ENCODE measurements around the gene PIK3R5. TPM values are rescaled to one million over a fixed set of nuclear protein-coding genes. Genes with fewer than 3 reads are reported as not detected.

PIK3R5 gene
- total RNA-seq, 1 experiment from 2014 or later, result not detected

GRCh38 chr17:8855477-8856204, 109.9 kb downstream of the PIK3R5 start:
- CTCF ChIA-PET, result no interaction called here
- TF ChIP-seq CTCF (IDR thresholded peaks at IDR 0.05; ENCODE audit: unreplicated experiment), result no peak
- DNase-seq, result no peak
- no peak overlapping the region for H3K27ac Mint-ChIP-seq (ENCODE audit: unreplicated experiment)
- BruUV-seq (replicated peaks), result no TSS peak
- H3K4me1 Mint-ChIP-seq (ENCODE audit: low read depth, unreplicated experiment), result no peaks in the 10 kb centered on the region
- intact Hi-C loops (cut with micrococcal nuclease; ENCODE audit: unreplicated experiment), result no loop called here
- H3K36me3 Mint-ChIP-seq (ENCODE audit: insufficient read depth, unreplicated experiment), result no peaks in the 10 kb centered on the region
- no peak overlapping the region for H3K4me3 Mint-ChIP-seq (ENCODE audit: low read depth, unreplicated experiment)
- H3K27me3 Mint-ChIP-seq (ENCODE audit: unreplicated experiment), result peaks cover 39% of the 10 kb centered on the region
- no peaks in the 10 kb centered on the region for H3K9me3 Mint-ChIP-seq (ENCODE audit: low read depth, unreplicated experiment)

GRCh38 chr17:8851600-8851999, 113.9 kb downstream of the PIK3R5 start:
- no peak for DNase-seq
- Mint-ChIP-seq H3K27ac (ENCODE audit: unreplicated experiment) (no peak overlapping the region), H3K4me1 (ENCODE audit: low read depth, unreplicated experiment) (no peaks in the 10 kb centered on the region), H3K27me3 (ENCODE audit: unreplicated experiment) (peaks cover 8% of the 10 kb centered on the region), H3K4me3 (ENCODE audit: low read depth, unreplicated experiment) (no peak overlapping the region), H3K36me3 (ENCODE audit: insufficient read depth, unreplicated experiment) (no peaks in the 10 kb centered on the region), H3K9me3 (ENCODE audit: low read depth, unreplicated experiment) (no peaks in the 10 kb centered on the region)
- no TSS peak for BruUV-seq (replicated peaks)
- TF ChIP-seq CTCF (IDR thresholded peaks at IDR 0.05; ENCODE audit: unreplicated experiment), result no peak
- intact Hi-C loops (cut with micrococcal nuclease; ENCODE audit: unreplicated experiment), result no loop called here
- CTCF ChIA-PET, result no interaction called here

- no peaks in the 10 kb centered on the region for H3K9me3 Mint-ChIP-seq (ENCODE audit: low read depth, unreplicated experiment)
- H3K4me1 Mint-ChIP-seq (ENCODE audit: low read depth, unreplicated experiment), result no peaks in the 10 kb centered on the region
- DNase-seq, result no peak
- no peak overlapping the region for H3K4me3 Mint-ChIP-seq (ENCODE audit: low read depth, unreplicated experiment)
- intact Hi-C loops (cut with micrococcal nuclease; ENCODE audit: unreplicated experiment), result no loop called here
- no peak for TF ChIP-seq CTCF (IDR thresholded peaks at IDR 0.05; ENCODE audit: unreplicated experiment)
- H3K27ac Mint-ChIP-seq (ENCODE audit: unreplicated experiment), result no peak overlapping the region
- H3K27me3 Mint-ChIP-seq (ENCODE audit: unreplicated experiment), result peaks cover 8% of the 10 kb centered on the region
- CTCF ChIA-PET, result no interaction called here
- BruUV-seq (replicated peaks), result no TSS peak
- H3K36me3 Mint-ChIP-seq (ENCODE audit: insufficient read depth, unreplicated experiment), result no peaks in the 10 kb centered on the region
Measured at GRCh38 chr17:8849311-8850041, 116.0 kb downstream of the PIK3R5 start.

- Mint-ChIP-seq H3K27ac (ENCODE audit: unreplicated experiment) (no peak overlapping the region), H3K4me1 (ENCODE audit: low read depth, unreplicated experiment) (no peaks in the 10 kb centered on the region), H3K9me3 (ENCODE audit: low read depth, unreplicated experiment) (no peaks in the 10 kb centered on the region), H3K27me3 (ENCODE audit: unreplicated experiment) (peaks cover 17% of the 10 kb centered on the region), H3K36me3 (ENCODE audit: insufficient read depth, unreplicated experiment) (no peaks in the 10 kb centered on the region), H3K4me3 (ENCODE audit: low read depth, unreplicated experiment) (no peak overlapping the region)
- CTCF ChIA-PET, result no interaction called here
- no TSS peak for BruUV-seq (replicated peaks)
- no peak for TF ChIP-seq CTCF (IDR thresholded peaks at IDR 0.05; ENCODE audit: unreplicated experiment)
- intact Hi-C loops (cut with micrococcal nuclease; ENCODE audit: unreplicated experiment), result no loop called here
- DNase-seq, result no peak
Measured at GRCh38 chr17:8847891-8848290, 117.6 kb downstream of the PIK3R5 start.

All from Calu3 (cell line).